GM19351 (cell line): ENCODE results near the gene PDGFD.

ENCODE experiments used
- ATAC-seq: cut with Tn5 transposase; IDR thresholded peaks from one replicate; pipeline ENCODE4 v1.9.1; 2021; ENCODE audit warnings: mild to moderate bottlenecking, moderate library complexity; ENCODE audit not compliant: unreplicated experiment

Gene PDGFD

DNA sequence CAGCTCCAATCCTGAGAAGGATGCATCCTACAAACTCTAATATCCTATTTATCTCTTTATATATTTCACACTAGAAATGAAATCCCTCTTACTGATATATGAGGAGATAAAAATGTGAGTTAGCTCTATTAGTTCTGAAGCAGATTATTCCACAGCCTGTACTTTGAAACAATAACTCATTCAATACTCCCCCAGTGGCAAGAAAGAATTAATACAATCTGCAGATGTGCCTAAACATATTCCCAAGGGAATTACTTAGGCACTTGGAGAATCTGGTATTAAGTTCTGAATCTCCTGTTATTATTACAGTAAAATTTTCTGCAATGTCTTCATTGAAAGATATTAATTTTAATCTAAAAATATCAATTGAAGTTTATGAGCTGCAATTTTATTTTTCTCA is 68.2 kb downstream of the PDGFD start:
- ATAC-seq: no peak

- ATAC-seq: no peak
Observed at GRCh38 chr11:104094576-104094975, 69.4 kb downstream of the PDGFD start.

GRCh38 chr11:104093426-104094280 is 70.3 kb downstream of the PDGFD start:
- no peak for ATAC-seq

- no peak for ATAC-seq
Observed at GRCh38 chr11:104092744-104093143, 71.2 kb downstream of the PDGFD start.

DNA sequence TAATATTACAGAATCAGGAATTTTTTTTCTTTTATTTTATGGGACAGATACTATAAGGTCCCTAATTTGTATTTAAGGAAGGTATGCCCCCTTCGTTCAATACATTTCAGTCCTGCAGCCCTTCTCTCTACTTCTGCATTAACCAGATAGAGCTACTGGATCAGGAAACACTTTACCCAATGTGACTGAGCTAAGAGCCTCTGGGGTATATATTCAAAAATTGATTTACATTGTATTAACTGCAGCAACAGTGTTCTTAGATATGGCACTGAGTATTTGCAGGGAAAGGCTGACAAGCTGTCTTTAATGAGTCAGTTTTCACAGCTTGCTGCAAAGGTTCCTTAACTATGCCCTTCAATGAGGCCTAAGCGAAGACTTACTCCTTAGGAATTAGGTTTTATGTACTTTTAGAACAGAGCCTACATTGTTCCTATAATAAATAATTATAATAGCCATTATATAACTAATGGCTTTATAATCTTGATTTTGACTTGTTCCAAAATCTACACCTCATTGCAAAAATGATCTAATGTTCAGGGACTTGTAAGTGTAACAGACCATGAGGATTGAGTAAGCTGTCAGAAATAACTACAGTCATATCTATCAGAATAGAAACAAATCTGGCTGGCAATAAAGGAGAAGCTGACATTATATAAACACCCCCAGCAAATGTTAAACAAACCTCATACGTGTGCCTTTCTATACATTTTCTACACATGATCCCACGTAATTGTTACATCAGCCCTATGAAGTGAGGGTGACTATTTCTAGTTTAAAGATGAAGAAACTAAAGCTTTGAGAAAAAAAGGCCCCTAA is 72.5 kb downstream of the PDGFD start:
- no peak for ATAC-seq

DNA sequence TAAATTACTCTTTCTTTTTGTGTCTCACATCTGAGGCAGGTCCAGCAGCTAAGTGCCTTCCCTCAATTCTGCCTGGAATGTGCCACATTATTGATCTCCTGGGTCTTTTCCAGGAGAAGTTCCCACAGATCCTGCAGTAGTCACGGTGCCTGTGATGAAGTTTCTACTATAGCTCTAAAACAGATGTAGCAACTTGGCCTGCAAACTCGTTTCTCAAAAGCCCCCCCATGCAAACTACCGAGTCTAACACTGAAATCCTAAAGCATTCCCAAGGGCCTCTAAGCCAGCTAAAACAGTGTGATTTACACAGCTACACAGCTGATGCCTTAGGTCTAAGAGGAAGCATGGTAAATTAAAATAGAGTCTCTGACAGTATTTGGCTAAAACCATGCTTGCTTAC is 73.2 kb downstream of the PDGFD start:
- ATAC-seq: no peak

DNA sequence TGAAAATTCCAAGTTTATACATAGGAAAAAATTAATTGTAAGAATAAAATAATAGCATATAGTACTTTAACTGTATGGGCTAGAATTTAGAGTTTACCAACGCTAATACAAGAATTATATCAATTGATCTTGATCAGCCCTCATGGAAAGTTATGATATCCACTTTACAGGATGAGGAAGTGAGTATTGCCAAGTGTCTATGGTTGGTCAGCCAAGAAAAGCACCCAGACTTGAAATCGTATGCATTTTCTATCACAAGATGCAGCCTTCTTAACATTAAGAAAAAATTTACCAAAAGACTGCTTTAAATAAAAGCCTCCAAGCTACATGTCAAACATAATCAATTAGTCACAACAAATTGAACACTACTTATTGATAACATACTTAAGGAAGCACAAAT is 74.5 kb downstream of the PDGFD start:
- no peak for ATAC-seq

- no peak for ATAC-seq
Observed at GRCh38 chr11:104086621-104087020, 77.3 kb downstream of the PDGFD start.

DNA sequence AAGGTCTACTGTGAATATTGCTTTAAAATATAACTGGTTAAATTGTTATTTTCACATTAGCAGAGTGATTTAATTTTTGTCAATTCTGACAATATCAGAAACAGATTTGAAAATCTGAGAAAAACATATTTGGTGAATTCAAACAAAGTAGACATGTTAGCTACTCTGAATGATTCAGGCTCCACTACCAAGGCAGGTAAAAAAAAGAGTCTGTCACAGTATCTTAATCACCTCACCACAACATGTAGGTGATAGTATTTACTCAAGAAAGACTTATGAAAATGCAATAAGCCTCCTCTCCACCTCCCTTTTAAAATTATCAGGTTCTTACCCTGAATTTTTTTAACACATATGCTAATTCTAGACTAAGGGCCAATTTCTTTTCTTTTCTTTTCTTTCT is 85.0 kb downstream of the PDGFD start:
- no peak for ATAC-seq

GRCh38 chr11:104078245-104078644 is 85.7 kb downstream of the PDGFD start:
- no peak for ATAC-seq

- ATAC-seq: no peak
Observed at GRCh38 chr11:104076455-104076854, 87.5 kb downstream of the PDGFD start.

DNA sequence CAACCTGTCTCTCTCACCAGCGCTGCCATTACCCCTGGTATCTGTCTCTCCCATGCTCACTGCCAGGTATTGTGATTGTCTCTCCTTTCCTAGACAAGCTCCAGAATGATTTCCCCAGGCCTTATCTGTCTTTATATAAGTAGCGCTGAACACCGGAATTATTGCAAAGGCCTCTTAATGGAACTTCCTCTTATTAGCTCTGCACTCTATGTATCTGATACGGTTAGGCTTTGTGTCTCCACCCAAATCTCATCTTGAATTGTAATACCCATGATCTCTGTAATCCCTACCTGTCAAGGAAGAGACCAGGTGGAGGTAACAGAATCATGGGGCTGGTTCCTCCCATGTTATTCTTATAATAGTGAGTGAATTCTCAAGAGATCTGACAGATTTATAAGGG is 88.2 kb downstream of the PDGFD start:
- no peak for ATAC-seq

GRCh38 chr11:104075091-104075490 is 88.9 kb downstream of the PDGFD start:
- no peak for ATAC-seq

GRCh38 chr11:104073950-104074705 is 89.8 kb downstream of the PDGFD start:
- ATAC-seq: peak; percentile 88

DNA sequence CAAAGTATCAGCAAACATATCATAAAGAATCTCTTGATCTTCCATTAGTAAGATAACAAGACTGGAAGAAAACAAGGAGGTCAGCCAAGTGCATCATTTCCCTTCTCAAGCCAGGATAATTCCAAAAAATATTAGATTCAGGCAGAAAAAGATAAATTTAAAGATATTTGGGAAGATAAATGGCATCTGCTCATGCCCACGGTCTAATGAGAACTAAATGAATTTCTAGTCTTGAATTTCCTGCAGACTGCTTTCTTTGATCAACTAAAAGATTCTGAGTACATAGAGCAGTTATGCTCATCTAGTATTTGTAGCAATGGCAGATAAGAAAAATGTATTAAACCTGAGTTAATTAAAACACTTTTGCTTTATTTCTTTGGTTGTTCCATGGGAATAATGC is 96.4 kb downstream of the PDGFD start:
- no peak for ATAC-seq

DNA sequence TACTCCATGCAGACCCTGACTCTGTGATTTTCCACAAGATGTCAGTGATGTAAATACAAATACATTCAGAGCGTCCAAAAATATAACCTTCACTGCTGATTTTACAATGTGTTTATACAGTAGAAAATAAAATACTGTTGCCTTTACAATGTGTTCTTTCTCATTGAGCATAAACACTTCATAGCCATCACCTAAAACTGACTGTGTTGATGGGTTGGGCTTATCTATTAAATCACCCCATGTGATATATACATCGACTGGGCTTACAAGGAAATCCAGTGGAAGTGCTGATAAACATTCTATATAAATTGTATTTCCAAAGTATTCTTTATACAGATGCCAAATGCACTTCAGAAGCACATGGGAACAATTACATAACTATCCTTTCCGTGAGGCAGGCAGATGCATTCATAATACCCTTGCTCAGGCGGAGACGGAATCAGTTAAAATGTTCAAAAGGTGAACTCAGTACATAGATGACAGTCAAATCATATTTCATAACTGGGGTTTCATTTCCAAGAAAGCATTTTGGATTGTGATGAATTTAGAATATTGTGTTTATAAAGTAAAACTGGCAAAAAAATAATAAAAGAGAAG is 99.8 kb downstream of the PDGFD start:
- ATAC-seq: no peak

GRCh38 chr11:104061853-104062521 is 102.0 kb downstream of the PDGFD start:
- ATAC-seq: no peak

DNA sequence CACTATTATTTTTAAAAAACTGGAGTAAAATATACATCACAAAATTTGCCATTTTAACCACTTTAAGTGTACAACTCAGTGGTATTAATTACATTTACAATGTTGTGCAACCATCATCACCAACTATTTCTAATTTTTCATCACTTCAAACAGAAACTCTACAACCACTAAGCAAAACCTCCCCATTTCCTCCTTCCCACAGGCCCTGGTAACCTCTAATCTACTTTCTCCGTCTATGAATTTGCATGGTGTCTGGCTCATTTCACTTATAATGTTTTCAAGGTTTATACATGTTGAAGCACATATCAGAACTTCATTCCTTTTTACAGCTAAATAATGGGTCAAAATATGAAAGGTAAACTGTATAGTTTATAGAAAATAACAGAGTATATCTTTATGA is 103.1 kb downstream of the PDGFD start:
- ATAC-seq: peak; percentile 84

- no peak for ATAC-seq
Observed at GRCh38 chr11:104060004-104060794, 103.7 kb downstream of the PDGFD start.

DNA sequence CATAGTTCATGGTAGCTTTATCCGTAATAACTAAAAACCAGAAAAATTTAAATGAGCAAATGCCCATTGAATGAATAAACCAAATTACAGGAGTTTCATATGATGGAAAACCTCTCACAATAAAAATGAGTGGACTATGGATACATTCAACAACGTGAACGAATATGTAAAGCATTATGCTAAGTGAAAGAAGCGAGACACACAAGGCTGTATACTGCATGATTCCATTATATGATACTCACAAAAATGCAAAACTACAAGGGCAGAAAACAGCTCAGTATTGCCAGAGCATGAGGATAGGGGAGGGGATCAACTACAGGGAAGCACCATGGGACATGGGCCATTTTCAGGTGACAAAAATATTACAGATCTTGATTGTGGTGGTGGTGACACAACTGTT is 105.3 kb downstream of the PDGFD start:
- ATAC-seq: no peak
